GM18505 (cell line): Measurements from ENCODE around the gene KDM5B.
"Not testable (repeated sequence)": the region's sequence is repeated elsewhere in the genome, so short reads cannot be mapped to it uniquely, and the experiment has no call there.

ENCODE experiments used
- ATAC-seq: cut with Tn5 transposase; IDR thresholded peaks from one replicate; pipeline ENCODE4 v1.9.1; 2021; ENCODE audit not compliant: unreplicated experiment
- POLR2A ChIP-seq: IDR thresholded peaks from 4 replicates; pipeline ENCODE4 v1.6.1; 2011; ENCODE audit warnings: borderline replicate concordance; ENCODE audit not compliant: insufficient read depth, insufficient read length; ENCODE audit errors: extremely low read depth

KDM5B gene

DNA sequence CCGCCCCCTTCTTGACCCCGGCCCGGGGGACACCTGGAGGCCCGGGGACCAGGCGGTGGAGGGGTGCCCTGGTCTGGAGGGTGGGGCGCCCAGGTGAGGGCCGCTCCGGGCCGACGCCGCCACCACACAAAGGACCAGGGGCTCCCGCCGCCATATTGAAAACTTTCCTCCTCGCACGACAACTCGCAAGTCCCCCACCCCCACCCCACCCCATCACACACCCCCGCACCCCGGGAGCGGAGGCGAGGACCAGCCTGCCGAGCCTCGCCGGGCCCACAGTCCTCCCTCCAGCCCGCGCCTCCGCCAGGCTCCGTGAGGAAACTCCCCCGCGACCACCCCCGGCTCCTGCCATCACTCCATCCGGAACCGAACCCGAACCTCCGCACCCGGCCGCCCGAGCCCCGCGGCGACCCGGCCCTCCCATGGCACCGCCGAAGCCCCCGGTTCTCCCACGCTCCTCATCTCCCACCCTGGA is 733 bp downstream of the KDM5B start:
- no peak for TF ChIP-seq POLR2A
- ATAC-seq: no peak

- TF ChIP-seq POLR2A: no peak
- ATAC-seq: no peak
Measured at GRCh38 chr1:202806845-202807450, 1.3 kb downstream of the KDM5B start.

DNA sequence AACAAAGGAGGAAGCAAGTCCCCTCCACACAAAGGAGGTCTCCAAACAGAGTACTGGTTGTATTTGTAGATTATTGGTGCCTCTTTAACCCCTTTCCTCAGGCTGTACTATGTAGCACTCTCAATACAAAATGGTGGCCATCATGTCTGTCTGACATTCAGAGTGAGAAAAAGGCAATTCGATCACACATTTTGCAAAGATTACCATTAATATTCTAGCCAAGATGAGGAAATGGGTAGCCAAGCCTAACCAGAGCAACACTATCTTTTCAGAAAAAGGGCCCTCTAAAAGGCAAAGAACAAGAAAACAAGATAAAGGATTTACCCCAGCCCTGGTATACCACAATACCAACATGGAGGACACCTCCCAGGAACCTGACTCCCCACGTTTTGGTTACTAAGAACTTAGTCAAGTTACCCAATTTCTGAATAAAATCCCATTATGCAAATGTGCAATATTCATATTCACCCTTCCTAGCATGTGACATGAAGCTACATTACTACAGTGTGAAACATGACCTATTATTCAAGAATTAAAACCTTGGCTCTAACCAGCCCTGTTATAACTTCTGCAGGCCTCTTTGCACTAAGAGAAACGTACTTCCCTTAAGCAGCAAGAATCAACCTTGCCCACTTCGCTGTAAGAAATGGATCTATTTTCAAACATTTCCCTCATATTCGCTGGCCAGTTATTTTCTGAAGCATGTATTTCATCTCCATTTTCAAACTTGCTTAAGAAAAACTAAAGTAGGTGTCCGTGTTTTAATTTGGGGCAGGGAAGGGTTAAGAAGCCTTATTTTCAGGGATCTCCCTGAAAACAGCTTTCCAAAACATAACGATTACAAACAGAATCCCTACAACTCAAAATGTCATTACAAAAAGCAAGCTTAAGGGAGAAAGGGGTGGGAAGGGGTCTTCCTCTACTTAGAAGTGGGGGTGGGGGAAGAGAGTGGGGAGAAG is 2.1 kb downstream of the KDM5B start:
- no peak for ATAC-seq
- TF ChIP-seq POLR2A: no peak

DNA sequence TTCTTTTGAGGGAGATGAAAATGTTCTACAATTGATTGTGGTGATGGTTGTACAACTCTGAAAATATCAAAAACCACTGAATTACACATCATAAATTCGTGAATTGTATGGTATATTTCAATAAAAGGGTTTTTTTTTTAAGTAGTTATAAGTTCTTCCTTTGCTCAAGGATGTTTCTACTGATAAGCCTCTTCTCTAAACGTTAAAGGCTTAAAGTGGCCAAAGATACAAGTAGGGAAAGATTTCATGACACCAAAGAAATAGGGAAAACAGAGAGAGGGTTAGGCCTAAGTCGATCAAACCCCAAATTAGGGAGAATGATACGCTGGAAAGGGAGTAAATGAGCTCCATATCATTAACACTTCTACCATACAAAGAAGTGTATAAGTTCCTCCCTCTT is 4.1 kb downstream of the KDM5B start:
- no peak for ATAC-seq

DNA sequence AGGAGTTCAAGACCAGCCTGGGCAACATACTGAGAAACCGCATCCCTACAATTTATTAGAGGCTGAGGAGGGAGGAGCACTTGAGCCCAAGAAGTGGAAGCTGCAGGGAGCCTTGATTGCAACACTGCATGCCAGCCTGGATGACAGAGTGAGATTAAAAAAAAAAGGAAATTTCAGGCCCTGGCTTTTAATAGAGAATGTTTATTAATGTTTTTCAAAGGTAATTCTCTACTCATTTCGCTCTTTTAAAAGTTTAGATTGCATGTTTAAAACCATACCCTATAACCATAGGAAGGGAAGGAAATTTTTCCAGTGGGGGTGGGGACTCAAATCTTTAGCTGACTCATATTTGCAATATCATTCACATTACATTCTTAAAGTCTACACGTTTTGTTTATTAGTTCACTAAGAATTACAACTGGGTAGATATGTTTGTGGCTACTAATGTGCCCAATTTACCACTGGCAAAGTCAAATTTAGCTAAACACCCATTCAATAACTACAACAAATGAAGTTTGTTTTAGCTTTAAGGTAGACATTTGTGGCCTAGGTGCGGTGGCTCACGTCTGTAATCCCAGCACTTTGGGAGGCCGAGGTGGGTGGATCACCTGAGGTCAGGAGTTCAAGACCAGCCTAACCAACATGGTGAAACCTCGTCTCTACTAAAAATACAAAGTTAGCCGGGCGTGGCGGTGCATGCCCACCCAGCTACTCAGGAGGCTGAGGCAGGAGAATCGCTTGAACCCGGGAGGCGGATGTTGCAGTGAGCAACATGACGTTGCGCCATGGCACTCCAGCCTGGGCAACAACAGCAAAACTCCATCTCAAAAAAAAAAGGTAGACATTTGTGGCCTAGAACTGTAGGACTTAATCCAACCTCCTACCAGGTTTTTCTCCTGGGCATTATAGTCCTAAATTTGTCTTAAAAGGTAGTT is 5.0 kb downstream of the KDM5B start:
- ATAC-seq: no peak

More for the DNA sequence above, 4.1 kb downstream of the KDM5B start:
- TF ChIP-seq POLR2A: no peak

GRCh38 chr1:202802034-202802433 is 6.2 kb downstream of the KDM5B start:
- no peak for ATAC-seq
- no peak for TF ChIP-seq POLR2A

More for the DNA sequence above, 5.0 kb downstream of the KDM5B start:
- no peak for TF ChIP-seq POLR2A

- no peak for ATAC-seq
- no peak for TF ChIP-seq POLR2A
Measured at GRCh38 chr1:202801175-202801574, 7.0 kb downstream of the KDM5B start.

DNA sequence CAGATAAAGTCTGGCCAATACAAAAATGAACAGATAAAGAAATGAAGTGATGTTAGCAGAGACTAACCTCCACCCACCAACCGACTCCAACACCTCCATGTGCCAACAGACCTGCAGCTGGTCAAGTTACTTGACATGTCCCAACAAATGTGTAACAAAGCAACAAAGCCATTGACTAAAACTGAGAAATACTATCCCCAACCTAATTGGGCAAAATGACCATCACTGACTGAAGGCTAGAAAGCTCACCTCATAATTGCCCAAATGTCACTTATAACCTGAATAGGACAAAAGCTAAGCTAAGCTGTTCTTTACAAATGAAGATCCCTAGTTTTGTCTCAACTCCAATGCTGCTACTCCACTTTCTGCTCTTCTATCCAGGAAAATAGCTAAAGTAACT is 7.5 kb downstream of the KDM5B start:
- no peak for ATAC-seq
- no peak for TF ChIP-seq POLR2A

GRCh38 chr1:202798792-202799331 is 9.4 kb downstream of the KDM5B start:
- TF ChIP-seq POLR2A: no peak
- ATAC-seq: no peak

DNA sequence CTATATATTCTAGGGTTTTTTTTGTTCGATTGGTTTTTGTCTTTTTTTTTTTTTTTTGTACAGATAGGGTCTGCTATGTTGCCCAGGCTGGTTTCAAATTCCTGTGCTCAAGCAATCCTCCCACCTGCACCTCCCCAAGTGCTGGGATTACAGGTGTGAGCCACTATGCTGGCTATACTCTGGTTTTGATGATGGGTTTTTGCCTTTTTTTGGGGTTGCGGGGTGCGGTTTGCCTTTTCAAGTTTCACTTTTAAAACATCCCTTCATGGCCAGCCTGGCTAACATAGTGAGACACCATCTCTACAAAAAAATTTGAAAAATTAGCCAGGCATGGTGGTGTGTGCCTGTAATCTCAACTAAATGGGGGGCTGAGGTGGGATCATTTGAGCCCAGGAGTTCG is 10.0 kb downstream of the KDM5B start:
- no peak for TF ChIP-seq POLR2A
- no peak for ATAC-seq

DNA sequence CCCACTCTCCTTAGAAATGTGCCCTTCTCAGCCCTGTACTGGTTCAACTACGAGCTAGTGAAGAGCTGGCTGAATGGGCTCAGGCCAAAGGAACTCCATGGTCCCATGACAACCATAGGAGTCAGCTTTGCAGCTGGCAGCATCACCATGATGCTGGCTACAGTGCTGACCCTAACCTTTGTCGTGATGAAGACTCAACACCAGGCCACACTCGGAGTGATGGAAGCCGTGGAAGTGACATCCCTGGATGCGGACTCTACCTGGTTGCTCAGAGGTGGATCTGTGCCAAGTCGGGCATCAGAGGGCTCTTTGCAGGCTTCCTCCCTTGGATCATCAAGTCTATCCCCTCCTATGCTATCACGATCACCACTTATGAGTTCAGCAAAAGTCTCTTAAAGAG is 11.6 kb downstream of the KDM5B start:
- ATAC-seq: no peak
- no peak for TF ChIP-seq POLR2A

DNA sequence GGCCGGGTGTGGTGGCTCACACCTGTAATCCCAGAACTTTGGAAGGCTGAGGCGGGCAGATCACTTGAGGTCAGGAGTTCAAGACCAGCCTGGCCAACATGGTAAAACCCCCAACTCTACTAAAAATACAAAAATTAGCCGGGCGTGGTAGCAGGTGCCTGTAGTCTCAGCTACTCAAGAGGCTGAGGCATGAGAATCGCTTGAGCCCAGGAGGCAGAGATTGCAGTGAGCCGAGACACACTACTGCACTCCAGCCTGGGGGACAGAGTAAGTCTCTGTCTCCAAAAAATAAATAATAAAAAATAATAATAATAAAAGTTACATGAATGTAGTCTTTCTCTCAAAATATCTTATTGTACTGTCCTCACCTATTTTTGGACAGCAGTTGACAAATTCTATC is 13.3 kb downstream of the KDM5B start:
- not testable (repeated sequence) for ATAC-seq
